ENCODE results near the gene ARPC5L. TPM values are rescaled to one million over a fixed set of nuclear protein-coding genes. Genes with fewer than 3 reads are reported as not detected.

Gene ARPC5L
- total and polyA plus RNA-seq, 4 donors = 14.3 to 55.6 (median 35.9) TPM

GRCh38 chr9:124853605-124854143 lies 8.3 kb upstream of the ARPC5L start:
- Histone ChIP-seq H3K36me3 (ENCODE audit: control insufficient read depth, insufficient read depth, low read length) (peaks cover 40% of the 10 kb centered on the region), H3K4me1 (ENCODE audit: control insufficient read depth, insufficient read depth, low read length) (peaks cover 27% of the 10 kb centered on the region), H3K4me3 (ENCODE audit: low read depth, low read length) (peak overlapping the region; percentile 12), H3K27ac (ENCODE audit: low read depth, low read length) (peak overlapping the region; percentile 29), H3K9me3 (ENCODE audit: control insufficient read depth, insufficient read depth, low read length) (no peaks in the 10 kb centered on the region), H3K27me3 (ENCODE audit: control insufficient read depth, insufficient read depth, low read length) (no peaks in the 10 kb centered on the region)
- no peak for DNase-seq (ENCODE audit: low read depth in 4 of 6, low spot score in 6 of 6)
- WGBS (ENCODE audit: insufficient coverage) = 59% methylated on average over 11 of the region's 11 CpGs

- no peak for DNase-seq (ENCODE audit: low read depth in 4 of 6, low spot score in 6 of 6)
- H3K4me1 ChIP-seq (ENCODE audit: control insufficient read depth, insufficient read depth, low read length) = peaks cover 27% of the 10 kb centered on the region
- WGBS (ENCODE audit: insufficient coverage) = 83% methylated on average over 7 of the region's 8 CpGs
- no peak overlapping the region for H3K4me3 ChIP-seq (ENCODE audit: low read depth, low read length)
- peaks cover 44% of the 10 kb centered on the region for H3K36me3 ChIP-seq (ENCODE audit: control insufficient read depth, insufficient read depth, low read length)
- no peaks in the 10 kb centered on the region for H3K27me3 ChIP-seq (ENCODE audit: control insufficient read depth, insufficient read depth, low read length)
- no peaks in the 10 kb centered on the region for H3K9me3 ChIP-seq (ENCODE audit: control insufficient read depth, insufficient read depth, low read length)
- H3K27ac ChIP-seq (ENCODE audit: low read depth, low read length) = peak overlapping the region; percentile 29
Measured at GRCh38 chr9:124854161-124854560, 7.8 kb upstream of the ARPC5L start.

- WGBS (ENCODE audit: insufficient coverage) = 71% methylated on average over 4 of the region's 7 CpGs
- Histone ChIP-seq H3K36me3 (ENCODE audit: control insufficient read depth, insufficient read depth, low read length) (peaks cover 50% of the 10 kb centered on the region), H3K27ac (ENCODE audit: low read depth, low read length) (no peak overlapping the region), H3K9me3 (ENCODE audit: control insufficient read depth, insufficient read depth, low read length) (no peaks in the 10 kb centered on the region), H3K27me3 (ENCODE audit: control insufficient read depth, insufficient read depth, low read length) (no peaks in the 10 kb centered on the region), H3K4me3 (ENCODE audit: low read depth, low read length) (no peak overlapping the region), H3K4me1 (ENCODE audit: control insufficient read depth, insufficient read depth, low read length) (peaks cover 32% of the 10 kb centered on the region)
- DNase-seq (ENCODE audit: low read depth in 4 of 6, low spot score in 6 of 6) = no peak
Measured at GRCh38 chr9:124854822-124855221, 7.1 kb upstream of the ARPC5L start.

- H3K9me3 ChIP-seq (ENCODE audit: control insufficient read depth, insufficient read depth, low read length) = no peaks in the 10 kb centered on the region
- H3K4me3 ChIP-seq (ENCODE audit: low read depth, low read length) = no peak overlapping the region
- H3K27me3 ChIP-seq (ENCODE audit: control insufficient read depth, insufficient read depth, low read length) = no peaks in the 10 kb centered on the region
- peaks cover 57% of the 10 kb centered on the region for H3K36me3 ChIP-seq (ENCODE audit: control insufficient read depth, insufficient read depth, low read length)
- H3K4me1 ChIP-seq (ENCODE audit: control insufficient read depth, insufficient read depth, low read length) = peaks cover 36% of the 10 kb centered on the region
- no peak overlapping the region for H3K27ac ChIP-seq (ENCODE audit: low read depth, low read length)
- no peak for DNase-seq (ENCODE audit: low read depth in 4 of 6, low spot score in 6 of 6)
- WGBS (ENCODE audit: insufficient coverage) = 83% methylated on average over 18 of the region's 18 CpGs
Measured at GRCh38 chr9:124855566-124855943, 6.4 kb upstream of the ARPC5L start.

GRCh38 chr9:124855944-124856765 lies 5.8 kb upstream of the ARPC5L start:
- 65% methylated on average over 11 of the region's 16 CpGs for WGBS (ENCODE audit: insufficient coverage)
- H3K27ac ChIP-seq (ENCODE audit: low read depth, low read length) = no peak overlapping the region
- peaks cover 42% of the 10 kb centered on the region for H3K4me1 ChIP-seq (ENCODE audit: control insufficient read depth, insufficient read depth, low read length)
- no peaks in the 10 kb centered on the region for H3K9me3 ChIP-seq (ENCODE audit: control insufficient read depth, insufficient read depth, low read length)
- no peak overlapping the region for H3K4me3 ChIP-seq (ENCODE audit: low read depth, low read length)
- DNase-seq (ENCODE audit: low read depth in 4 of 6, low spot score in 6 of 6) = no peak
- peaks cover 63% of the 10 kb centered on the region for H3K36me3 ChIP-seq (ENCODE audit: control insufficient read depth, insufficient read depth, low read length)
- no peaks in the 10 kb centered on the region for H3K27me3 ChIP-seq (ENCODE audit: control insufficient read depth, insufficient read depth, low read length)

- no peak overlapping the region for H3K27ac ChIP-seq (ENCODE audit: low read depth, low read length)
- 90% methylated on average over 24 of the region's 24 CpGs for WGBS (ENCODE audit: insufficient coverage)
- DNase-seq (ENCODE audit: low read depth in 4 of 6, low spot score in 6 of 6) = no peak
- no peaks in the 10 kb centered on the region for H3K27me3 ChIP-seq (ENCODE audit: control insufficient read depth, insufficient read depth, low read length)
- H3K4me1 ChIP-seq (ENCODE audit: control insufficient read depth, insufficient read depth, low read length) = peaks cover 35% of the 10 kb centered on the region
- H3K36me3 ChIP-seq (ENCODE audit: control insufficient read depth, insufficient read depth, low read length) = peaks cover 67% of the 10 kb centered on the region
- no peak overlapping the region for H3K4me3 ChIP-seq (ENCODE audit: low read depth, low read length)
- no peaks in the 10 kb centered on the region for H3K9me3 ChIP-seq (ENCODE audit: control insufficient read depth, insufficient read depth, low read length)
Measured at GRCh38 chr9:124857533-124858162, 4.3 kb upstream of the ARPC5L start.

GRCh38 chr9:124858330-124859046 lies 3.4 kb upstream of the ARPC5L start:
- peaks cover 67% of the 10 kb centered on the region for H3K36me3 ChIP-seq (ENCODE audit: control insufficient read depth, insufficient read depth, low read length)
- peaks cover 29% of the 10 kb centered on the region for H3K4me1 ChIP-seq (ENCODE audit: control insufficient read depth, insufficient read depth, low read length)
- 84% methylated on average over 9 of the region's 9 CpGs for WGBS (ENCODE audit: insufficient coverage)
- H3K27me3 ChIP-seq (ENCODE audit: control insufficient read depth, insufficient read depth, low read length) = no peaks in the 10 kb centered on the region
- no peak for DNase-seq (ENCODE audit: low read depth in 4 of 6, low spot score in 6 of 6)
- H3K4me3 ChIP-seq (ENCODE audit: low read depth, low read length) = no peak overlapping the region
- no peak overlapping the region for H3K27ac ChIP-seq (ENCODE audit: low read depth, low read length)
- no peaks in the 10 kb centered on the region for H3K9me3 ChIP-seq (ENCODE audit: control insufficient read depth, insufficient read depth, low read length)

GRCh38 chr9:124859803-124860581 lies 1.9 kb upstream of the ARPC5L start:
- Histone ChIP-seq H3K27ac (ENCODE audit: low read depth, low read length) (no peak overlapping the region), H3K9me3 (ENCODE audit: control insufficient read depth, insufficient read depth, low read length) (no peaks in the 10 kb centered on the region), H3K36me3 (ENCODE audit: control insufficient read depth, insufficient read depth, low read length) (peaks cover 61% of the 10 kb centered on the region), H3K4me3 (ENCODE audit: low read depth, low read length) (peak overlapping the region; percentile 88), H3K4me1 (ENCODE audit: control insufficient read depth, insufficient read depth, low read length) (peaks cover 24% of the 10 kb centered on the region), H3K27me3 (ENCODE audit: control insufficient read depth, insufficient read depth, low read length) (no peaks in the 10 kb centered on the region)
- no peak for DNase-seq (ENCODE audit: low read depth in 4 of 6, low spot score in 6 of 6)
- WGBS (ENCODE audit: insufficient coverage) = 91% methylated on average over 3 of the region's 10 CpGs
